ENCODE results near the gene RNF148. TPM values are rescaled to one million over a fixed set of nuclear protein-coding genes. Genes with fewer than 3 reads are reported as not detected.
A peak's percentile ranks its signal among the peaks of the same experiment; 100 is the strongest.

Gene RNF148
- total RNA-seq, 2 donors from 2014 or later: 4.9 to 8.6 TPM

GRCh38 chr7:122694697-122695096, 8.0 kb downstream of the RNF148 start:
- DNase-seq: no peak
- ATAC-seq: no peak
- intact Hi-C loops (cut with DNase I): no loop called here
- TF ChIP-seq, protein P1, sequence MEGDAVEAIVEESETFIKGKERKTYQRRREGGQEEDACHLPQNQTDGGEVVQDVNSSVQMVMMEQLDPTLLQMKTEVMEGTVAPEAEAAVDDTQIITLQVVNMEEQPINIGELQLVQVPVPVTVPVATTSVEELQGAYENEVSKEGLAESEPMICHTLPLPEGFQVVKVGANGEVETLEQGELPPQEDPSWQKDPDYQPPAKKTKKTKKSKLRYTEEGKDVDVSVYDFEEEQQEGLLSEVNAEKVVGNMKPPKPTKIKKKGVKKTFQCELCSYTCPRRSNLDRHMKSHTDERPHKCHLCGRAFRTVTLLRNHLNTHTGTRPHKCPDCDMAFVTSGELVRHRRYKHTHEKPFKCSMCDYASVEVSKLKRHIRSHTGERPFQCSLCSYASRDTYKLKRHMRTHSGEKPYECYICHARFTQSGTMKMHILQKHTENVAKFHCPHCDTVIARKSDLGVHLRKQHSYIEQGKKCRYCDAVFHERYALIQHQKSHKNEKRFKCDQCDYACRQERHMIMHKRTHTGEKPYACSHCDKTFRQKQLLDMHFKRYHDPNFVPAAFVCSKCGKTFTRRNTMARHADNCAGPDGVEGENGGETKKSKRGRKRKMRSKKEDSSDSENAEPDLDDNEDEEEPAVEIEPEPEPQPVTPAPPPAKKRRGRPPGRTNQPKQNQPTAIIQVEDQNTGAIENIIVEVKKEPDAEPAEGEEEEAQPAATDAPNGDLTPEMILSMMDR (IDR thresholded peaks at IDR 0.05): no peak
- no peak for TF ChIP-seq POLR2A (IDR thresholded peaks at IDR 0.05)
- Histone ChIP-seq H3K27me3 (no peaks in the 10 kb centered on the region), H3K9me3 (no peaks in the 10 kb centered on the region), H3K4me3 (no peak overlapping the region), H3K27ac (no peak overlapping the region), H3K4me1 (peaks cover 16% of the 10 kb centered on the region), H3K36me3 (replicated peaks in 1 of 2; ENCODE audit: insufficient read depth in 1 of 2, low read depth in 2 of 2) (no peaks in the 10 kb centered on the region)
- WGBS, 2 donors: 91 to 98% methylated on average over 2 of the region's 2 CpGs

DNA sequence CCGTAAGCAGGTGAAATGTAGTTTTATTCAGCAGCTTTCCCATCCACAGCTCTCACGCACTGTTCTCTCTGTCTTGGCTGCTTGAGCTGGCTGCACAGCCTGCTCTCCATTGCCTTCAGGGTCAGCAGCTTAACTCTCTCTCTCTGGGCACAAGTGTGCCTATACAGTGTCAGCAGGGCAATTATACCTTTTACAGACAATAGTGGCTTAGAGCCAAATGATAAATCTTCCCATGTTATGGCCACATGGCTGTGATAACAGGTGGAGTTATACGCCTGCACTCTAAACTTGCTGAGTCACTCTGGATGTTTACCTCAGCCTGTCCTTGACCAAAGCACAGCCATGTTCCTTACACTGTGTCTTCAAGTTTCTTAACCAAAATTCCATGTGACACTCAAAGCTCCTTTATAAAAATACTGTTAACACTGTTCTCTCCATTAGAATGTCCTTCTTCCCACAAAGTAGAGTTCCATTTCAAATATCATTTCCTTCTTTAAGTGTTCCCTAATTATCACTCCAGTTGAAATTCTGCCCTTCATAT, 9.9 kb downstream of the RNF148 start:
- ATAC-seq: peak; percentile 24

DNA sequence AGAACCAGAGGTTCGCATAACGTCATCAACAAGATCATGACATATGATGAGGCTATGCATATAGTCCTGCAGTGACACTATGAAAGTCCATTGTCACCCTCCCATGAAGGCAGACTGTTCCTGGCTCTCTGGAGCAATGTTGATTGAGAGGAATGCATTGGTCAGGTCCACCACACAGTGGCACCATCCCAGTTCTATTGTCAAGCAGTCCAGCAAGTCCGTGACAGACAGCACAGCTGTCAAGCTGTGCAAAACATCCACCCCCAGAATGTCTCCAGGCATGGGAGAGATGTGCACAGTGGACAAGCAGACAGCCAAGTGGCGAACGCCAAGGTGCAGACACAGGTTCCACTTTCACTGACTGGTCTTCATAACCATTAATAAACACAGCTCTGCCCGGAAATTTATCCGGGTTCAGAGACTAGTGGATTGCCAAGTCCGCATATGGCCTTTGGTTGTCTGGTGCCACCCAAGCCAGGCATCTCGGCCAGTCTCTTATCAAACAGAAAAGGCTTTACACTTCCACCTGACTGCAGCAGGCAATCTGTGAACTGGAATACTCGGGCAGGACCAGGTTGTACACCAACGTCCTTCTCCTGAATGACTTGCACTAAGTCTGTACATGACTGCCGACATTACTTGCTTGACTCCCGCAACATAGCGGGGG, 11.0 kb downstream of the RNF148 start:
- Histone ChIP-seq H3K9me3 (no peaks in the 10 kb centered on the region), H3K36me3 (replicated peaks in 1 of 2; ENCODE audit: insufficient read depth in 1 of 2, low read depth in 2 of 2) (no peaks in the 10 kb centered on the region), H3K4me3 (no peak overlapping the region), H3K27me3 (no peaks in the 10 kb centered on the region), H3K27ac (no peak overlapping the region), H3K4me1 (peaks cover 16% of the 10 kb centered on the region)
- intact Hi-C loops (cut with DNase I): no loop called here
- no peak for ATAC-seq
- TF ChIP-seq, protein P1 (IDR thresholded peaks at IDR 0.05): no peak
- TF ChIP-seq POLR2A (IDR thresholded peaks at IDR 0.05): no peak
- DNase-seq: no peak
- 79 to 86% methylated on average over 10 to 14 of the region's 14 CpGs for whole genome bisulfite sequencing, 2 donors

More for the DNA sequence above, 9.9 kb downstream of the RNF148 start:
- H3K27ac ChIP-seq: no peak overlapping the region
- intact Hi-C loops (cut with DNase I): no loop called here
- no peak for DNase-seq
- no peaks in the 10 kb centered on the region for H3K9me3 ChIP-seq
- 76 to 89% methylated on average over 3 of the region's 3 CpGs for whole genome bisulfite sequencing, 2 donors
- H3K4me3 ChIP-seq: no peak overlapping the region
- no peaks in the 10 kb centered on the region for H3K36me3 ChIP-seq (replicated peaks in 1 of 2; ENCODE audit: insufficient read depth in 1 of 2, low read depth in 2 of 2)
- no peak for TF ChIP-seq POLR2A (IDR thresholded peaks at IDR 0.05)
- TF ChIP-seq, protein P1 (IDR thresholded peaks at IDR 0.05): no peak
- H3K27me3 ChIP-seq: no peaks in the 10 kb centered on the region
- peaks cover 16% of the 10 kb centered on the region for H3K4me1 ChIP-seq

GRCh38 chr7:122689346-122690109, 13.2 kb downstream of the RNF148 start:
- Histone ChIP-seq H3K9me3 (no peaks in the 10 kb centered on the region), H3K4me3 (no peak overlapping the region), H3K4me1 (peaks cover 18% of the 10 kb centered on the region), H3K27me3 (no peaks in the 10 kb centered on the region), H3K36me3 (replicated peaks in 1 of 2; ENCODE audit: insufficient read depth in 1 of 2, low read depth in 2 of 2) (no peaks in the 10 kb centered on the region), H3K27ac (no peak overlapping the region)
- no peak for TF ChIP-seq POLR2A (IDR thresholded peaks at IDR 0.05)
- TF ChIP-seq, protein P1 (IDR thresholded peaks at IDR 0.05): no peak
- ATAC-seq (no peak), DNase-seq (no peak)
- 89 to 94% methylated on average over 11 to 13 of the region's 13 CpGs for WGBS, 2 donors
- intact Hi-C loops (cut with DNase I): no loop called here
